H1 (cell line): Measurements from ENCODE around the gene EFEMP2. TPM values are rescaled to one million over a fixed set of nuclear protein-coding genes. Genes with fewer than 3 reads are reported as not detected.

ENCODE experiments used
- CTCF ChIA-PET: fragments of 300-600 bp; sonication (Branson Sonifier 250); formaldehyde crosslinking; loops from one replicate; lab custom pipeline; 2021; ENCODE audit not compliant: partially characterized antibody; lab: Charles Lee
- POLR2A ChIA-PET: fragments of 300-600 bp; sonication (Branson Sonifier 250); formaldehyde crosslinking; loops from one replicate; lab custom pipeline; 2021; ENCODE audit warnings: inconsistent platforms; ENCODE audit not compliant: partially characterized antibody; lab: Charles Lee
- DNase-seq, 2 experiments: peaks; one replicate each; pipeline versions ENCODE4 v3.0.0 to v3.0.0-alpha.2; 2010 to 2022; ENCODE audit warnings: low spot score in 2 of 2, low read depth in 1 of 2, mixed read lengths in 1 of 2
- FAIRE-seq: peaks from 2 replicates; lab custom pipeline; 2011; peaks lifted over from hg19 to GRCh38; lab: Jason Lieb, UNC
- H2AFZ ChIP-seq: 2 replicates; pipeline ENCODE4 v1.8.1; 2012; ENCODE audit warnings: low read length, inconsistent platforms
- H2AK5ac ChIP-seq: 2 replicates; pipeline ENCODE4 v1.6.1; 2013; ENCODE audit warnings: low read depth, low read length
- H2BK120ac ChIP-seq: replicated peaks from 2 replicates; pipeline ENCODE3; 2013; ENCODE audit warnings: low read depth, low read length, inconsistent platforms
- H2BK12ac ChIP-seq: 2 replicates; pipeline ENCODE4 v1.6.1; 2013; ENCODE audit warnings: low read depth, low read length
- H2BK15ac ChIP-seq: 2 replicates; pipeline ENCODE4 v1.6.1; 2013; ENCODE audit warnings: low read length
- H2BK20ac ChIP-seq: 2 replicates; pipeline ENCODE4 v1.6.1; 2013; ENCODE audit warnings: low read length
- H2BK5ac ChIP-seq: 2 replicates; pipeline ENCODE4 v1.6.1; 2013; ENCODE audit warnings: low read depth, low read length
- H3K14ac ChIP-seq: 2 replicates; pipeline ENCODE4 v1.6.1; 2013; ENCODE audit warnings: inconsistent platforms; ENCODE audit not compliant: insufficient read length
- H3K18ac ChIP-seq: 2 replicates; pipeline ENCODE4 v1.6.1; 2013; ENCODE audit warnings: low read length; ENCODE audit errors: extremely low read depth
- H3K23ac ChIP-seq: 2 replicates; pipeline ENCODE4 v1.6.1; 2013; ENCODE audit warnings: inconsistent platforms; ENCODE audit not compliant: insufficient read length
- H3K23me2 ChIP-seq: 2 replicates; pipeline ENCODE4 v1.6.1; 2013; ENCODE audit warnings: low read depth, low read length
- H3K27ac ChIP-seq: 2 replicates; pipeline ENCODE4 v1.6.1; 2011; ENCODE audit warnings: low read depth, low read length, inconsistent platforms
- H3K27me3 ChIP-seq, 4 experiments: replicated peaks in 1 of 4; 1 replicate in 1 of 4; 2 replicates in 3 of 4; pipeline versions ENCODE4 v1.6.1 to v1.8.1; 2011 to 2013; ENCODE audit warnings: low read length in 3 of 4, mild to moderate bottlenecking in 3 of 4, inconsistent platforms in 2 of 4, mixed read lengths in 2 of 4, moderate library complexity in 1 of 4; ENCODE audit not compliant: control insufficient read depth in 3 of 4, insufficient read depth in 3 of 4; ENCODE audit errors: extremely low read depth in 1 of 4
- H3K36me3 ChIP-seq, 4 experiments: 2 replicates each; pipeline versions ENCODE4 v1.6.1 to v1.8.1; 2011 to 2013; ENCODE audit warnings: mild to moderate bottlenecking in 4 of 4, low read length in 3 of 4, moderate library complexity in 2 of 4, control low read depth in 1 of 4, inconsistent platforms in 1 of 4; ENCODE audit not compliant: insufficient read depth in 4 of 4, control insufficient read depth in 2 of 4
- H3K4ac ChIP-seq: replicated peaks from 2 replicates; pipeline ENCODE3; 2013; ENCODE audit warnings: low read length, low read depth, mixed read lengths, inconsistent platforms; ENCODE audit not compliant: insufficient read length
- H3K4me1 ChIP-seq, 4 experiments: replicated peaks in 1 of 4; 1 replicate in 1 of 4; 2 replicates in 3 of 4; pipeline versions ENCODE4 v1.6.1 to v1.8.1; 2011 to 2013; ENCODE audit warnings: low read length in 3 of 4, inconsistent platforms in 2 of 4, mixed read lengths in 1 of 4; ENCODE audit not compliant: insufficient read depth in 4 of 4, control insufficient read depth in 3 of 4
- H3K4me2 ChIP-seq, 2 experiments: 2 replicates each; pipeline versions ENCODE4 v1.6.1 to v1.8.1; 2011 to 2013; ENCODE audit warnings: low read depth in 2 of 2, low read length in 2 of 2, control low read depth in 1 of 2, inconsistent platforms in 1 of 2, mild to moderate bottlenecking in 1 of 2; ENCODE audit not compliant: insufficient read depth in 1 of 2
- H3K4me3 ChIP-seq, 4 experiments: fragments of 200-600, 300-600 bp in 1 of 4; sonication (generic), shearing (Covaris generic), sonication (Bioruptor Twin) in 1 of 4; 2 replicates each; pipeline versions ENCODE4 v1.5.1 to v1.8.1; 2011 to 2016; ENCODE audit warnings: low read length in 4 of 4, low read depth in 3 of 4, control low read depth in 2 of 4, inconsistent platforms in 2 of 4, mild to moderate bottlenecking in 2 of 4, mixed read lengths in 1 of 4, moderate library complexity in 1 of 4; ENCODE audit not compliant: insufficient read depth in 2 of 4; ENCODE audit errors: extremely low read depth in 1 of 4
- H3K56ac ChIP-seq: replicated peaks from 2 replicates; pipeline ENCODE3; 2013; ENCODE audit warnings: low read depth, mild to moderate bottlenecking, mixed read lengths, low read length, inconsistent platforms; ENCODE audit not compliant: insufficient read length
- H3K79me1 ChIP-seq: 2 replicates; pipeline ENCODE4 v1.6.1; 2013; ENCODE audit warnings: low read depth, low read length, control low read depth
- H3K79me2 ChIP-seq, 2 experiments: 2 replicates each; pipeline versions ENCODE4 v1.6.1 to v1.8.1; 2012 to 2013; ENCODE audit warnings: low read length in 2 of 2, mild to moderate bottlenecking in 2 of 2, inconsistent platforms in 1 of 2; ENCODE audit not compliant: insufficient read depth in 2 of 2, control insufficient read depth in 1 of 2
- H3K9ac ChIP-seq, 4 experiments: replicated peaks in 1 of 4; 1 replicate in 1 of 4; 2 replicates in 3 of 4; pipeline versions ENCODE4 v1.6.1 to v1.8.1; 2011 to 2013; ENCODE audit warnings: low read depth in 3 of 4, low read length in 3 of 4, control low read depth in 2 of 4, mild to moderate bottlenecking in 2 of 4, moderate library complexity in 2 of 4, inconsistent platforms in 1 of 4; ENCODE audit errors: extremely low read depth in 1 of 4
- H3K9me3 ChIP-seq, 2 experiments: 2 replicates each; pipeline versions ENCODE4 v1.6.1 to v1.8.1; 2012 to 2013; ENCODE audit warnings: mild to moderate bottlenecking in 2 of 2, moderate library complexity in 2 of 2, control low read depth in 1 of 2, inconsistent platforms in 1 of 2, low read depth in 1 of 2, low read length in 1 of 2, mixed read lengths in 1 of 2; ENCODE audit not compliant: insufficient read depth in 2 of 2
- H4K20me1 ChIP-seq, 2 experiments: replicated peaks in 1 of 2; 2 replicates each; pipeline versions ENCODE3 to v1.8.1; 2011 to 2013; ENCODE audit warnings: inconsistent platforms in 2 of 2, low read length in 2 of 2, mild to moderate bottlenecking in 1 of 2; ENCODE audit not compliant: insufficient read depth in 2 of 2, control insufficient read depth in 1 of 2
- H4K5ac ChIP-seq: 2 replicates; pipeline ENCODE4 v1.6.1; 2013; ENCODE audit warnings: low read length, low read depth, mixed read lengths, inconsistent platforms; ENCODE audit not compliant: insufficient read length
- H4K8ac ChIP-seq: 2 replicates; pipeline ENCODE4 v1.8.0; 2013; ENCODE audit warnings: mild to moderate bottlenecking, moderate library complexity, low read length, inconsistent platforms; ENCODE audit not compliant: insufficient read depth; ENCODE audit errors: extremely low read depth
- H4K91ac ChIP-seq: replicated peaks from 2 replicates; pipeline ENCODE3; 2013; ENCODE audit warnings: low read length, mixed read lengths, inconsistent platforms; ENCODE audit not compliant: insufficient read length
- ATF3 ChIP-seq: IDR thresholded peaks from 2 replicates; pipeline ENCODE4 v1.6.1; 2011; ENCODE audit warnings: low read depth, mild to moderate bottlenecking, low read length; ENCODE audit not compliant: insufficient read depth
- BACH1 ChIP-seq: IDR thresholded peaks from 2 replicates; pipeline ENCODE4 v1.6.1; 2012; ENCODE audit warnings: low read length, improper control_type of control experiment
- E2F6 ChIP-seq: IDR thresholded peaks from 2 replicates; pipeline ENCODE4 v1.6.1; 2012; ENCODE audit warnings: inconsistent platforms
- GABPA ChIP-seq: IDR thresholded peaks from 2 replicates; pipeline ENCODE4 v1.6.1; 2011; ENCODE audit warnings: mild to moderate bottlenecking, low read length, moderate library complexity, borderline replicate concordance; ENCODE audit not compliant: insufficient read depth
- KDM4A ChIP-seq: IDR thresholded peaks from one replicate; pipeline ENCODE4 v1.7.1; 2012; ENCODE audit warnings: low read depth, mild to moderate bottlenecking, moderate library complexity, low read length, inconsistent platforms; ENCODE audit not compliant: severe bottlenecking
- POLR2A ChIP-seq, 2 experiments: IDR thresholded peaks; 1 replicate in 1 of 2; 2 replicates in 1 of 2; pipeline ENCODE4 v1.6.1; 2011; ENCODE audit warnings: low read depth in 2 of 2, low read length in 2 of 2, mild to moderate bottlenecking in 2 of 2; ENCODE audit errors: control extremely low read depth in 1 of 2
- SP1 ChIP-seq: IDR thresholded peaks from 2 replicates; pipeline ENCODE4 v1.6.1; 2011; ENCODE audit warnings: low read depth, low read length
- SUZ12 ChIP-seq: fragments of 200-600 bp; sonication (generic); IDR thresholded peaks from 2 replicates; pipeline ENCODE4 v1.6.1; 2012; ENCODE audit warnings: mild to moderate bottlenecking, inconsistent platforms, low read length, moderate library complexity, mixed read lengths
- YY1 ChIP-seq: IDR thresholded peaks from 2 replicates; pipeline ENCODE4 v1.6.1; 2011; ENCODE audit warnings: low read depth, mild to moderate bottlenecking, low read length
- WGBS, 2 experiments: shearing (Covaris generic) in 1 of 2; methylation state at CpG; one replicate each; pipeline versions ENCODE4 v1.1.6 to v1.1.7; 2013 to 2015; ENCODE audit warnings: low lambda C conversion rate in 2 of 2, mixed read lengths in 2 of 2, inconsistent platforms in 1 of 2, low coverage in 1 of 2, missing lambda C conversion rate in 1 of 2; ENCODE audit not compliant: insufficient replicate concordance in 2 of 2, insufficient coverage in 1 of 2, insufficient read length in 1 of 2; ENCODE audit errors: extremely low coverage in 1 of 2, missing lambda C conversion rate in 1 of 2; 5-methylcytosine and 5-hydroxymethylcytosine counted together
- polyA plus RNA-seq, 7 experiments: library from polyadenylated mRNA; depleted of rRNA in 3 of 7; stranded (reverse) in 5 of 7; unstranded in 2 of 7; fragments of >200 nt in 5 of 7; fragments of 200-250 nt in 2 of 7; gene quantifications; 1 replicate in 5 of 7; 2 replicates in 1 of 7; 4 replicates in 1 of 7; pipeline versions ENCODE4 v1.2.1 to v1.2.3, GENCODE V29; 2011 to 2013; ENCODE audit warnings: missing spikeins in 2 of 7, mixed read lengths in 2 of 7
- total RNA-seq: library from RNA; stranded (reverse); fragmentation: NEBNext Ultra II Directional; extraction: Animal tissue kit (Norgen Biotek cat#: 25700); gene quantifications from 2 replicates; pipeline ENCODE4 v1.2.1, GENCODE V29; 2021

EFEMP2 gene
- total and polyA plus RNA-seq, 2 of the 8 experiments (the other 6 are each of a cell fraction or from before 2014, with no cell fraction given), result 8.8 to 17.2 TPM

GRCh38 chr11:65857853-65858680 is 14.5 kb downstream of the EFEMP2 start, which contains the start of gene CFL1:
Gene CFL1 (minus strand): TSS chr11:65858180. CDS start chr11:65858099, 81 bp downstream.
- Histone ChIP-seq H4K91ac (peak within 1 kb of the TSS; percentile 77), H2AFZ (peak within 1 kb of the TSS; percentile 65; the same call in 1 of the 2 replicates), H2AK5ac (peak within 1 kb of the TSS; percentile 61; the same call in 1 of the 2 replicates), H2BK5ac (peak within 1 kb of the TSS; percentile 95), H3K79me2 (peaks cover 15 to 41% of the 10 kb centered on the region in 2 experiments), H4K20me1 (peaks cover 27 to 29% of the 10 kb centered on the region in 2 experiments), H4K5ac (peak within 1 kb of the TSS; percentile 71), H3K27ac (peak within 1 kb of the TSS; percentile 82), H3K9ac (peak within 1 kb of the TSS; percentile 87 to 90 (median 88)), H3K79me1 (peaks cover 20% of the 10 kb centered on the region), H3K18ac (peak within 1 kb of the TSS; percentile 65), H3K23me2 (peaks cover 19% of the 10 kb centered on the region), H3K4me3 (peak within 1 kb of the TSS; percentile 86 to 96 (median 91)), H3K56ac (peak within 1 kb of the TSS; percentile 48), H3K36me3 (peaks cover 17 to 31% (median 26%) of the 10 kb centered on the region in 4 experiments), H2BK12ac (no peak within 1 kb of the TSS), H3K14ac (no peak within 1 kb of the TSS), H2BK15ac (no peak within 1 kb of the TSS), H2BK120ac (no peak within 1 kb of the TSS), H3K4me1 (peaks cover 0 to 15% (median 6%) of the 10 kb centered on the region in 4 experiments; a peak in 5 of 7 replicates), H2BK20ac (no peak within 1 kb of the TSS), H3K4me2 (peak within 1 kb of the TSS; percentile 95 to 97), H3K27me3 (no peaks in the 10 kb centered on the region), H3K9me3 (no peaks in the 10 kb centered on the region), H3K23ac (no peak within 1 kb of the TSS), H4K8ac (peak within 1 kb of the TSS; percentile 95), H3K4ac (peak within 1 kb of the TSS; percentile 63)
- no peak for FAIRE-seq
- ChIA-PET POLR2A (interaction anchor here (0.6 to 39.7 kb wide), 29 partner anchors 2 to 243 kb away, joined by 3 to 1071 read pairs (median 4); partner anchors contain the start of genes AP5B1, CCDC85B, CFL1 and CTSW), CTCF (interaction anchor here (0.7 to 9.9 kb wide), 7 partner anchors 9 to 88 kb away, joined by 3 to 191 read pairs (median 29); partner anchors contain the start of genes CCDC85B, CTSW and FIBP)
- DNase-seq, result peak; percentile 93 to 96
- WGBS, 2 experiments, result 1% methylated on average over 53 of the region's 92 CpGs; no CpG with 5 or more reads in 1 of the 2 experiments
- TF ChIP-seq POLR2A (IDR thresholded peaks at IDR 0.05; ENCODE audit: control extremely low read depth in 1 of 2, low read depth in 2 of 2, low read length in 2 of 2) (peak in 1 of 2 experiments; percentile 100; a peak in 2 of 3 replicates), YY1 (peak; percentile 37; the same call in 1 of the 2 replicates), BACH1 (no peak), E2F6 (no peak; the same call in 1 of the 2 replicates), ATF3 (0 out of 2 replicates have a peak, but pooled peaks have one; percentile 16), KDM4A (peak; percentile 5), GABPA (peak; percentile 93), SUZ12 (no peak), SP1 (peak; percentile 44; the same call in 1 of the 2 replicates)
